ENCODE results near the gene KCNJ16. TPM values are rescaled to one million over a fixed set of nuclear protein-coding genes. Genes with fewer than 3 reads are reported as not detected.

Gene KCNJ16
- total RNA-seq, 2 experiments from 2014 or later: not detected

- Mint-ChIP-seq H3K27me3 (ENCODE audit: low read depth) (peaks cover 14% of the 10 kb centered on the region), H3K36me3 (ENCODE audit: low read depth) (no peaks in the 10 kb centered on the region), H3K27ac (no peak overlapping the region), H3K4me3 (no peak overlapping the region), H3K4me1 (ENCODE audit: low read depth) (no peaks in the 10 kb centered on the region), H3K9me3 (no peaks in the 10 kb centered on the region)
- intact Hi-C loops (cut with micrococcal nuclease): no loop called here
- no peak for DNase-seq
- CTCF ChIA-PET: interaction anchor here (1.1 kb wide), 1 partner anchor 64 kb away, joined by 4 read pairs; no protein-coding TSS in a partner anchor
These were observed 2.3 kb upstream of the KCNJ16 start for GRCh38 chr17:70072546-70073309.

- Mint-ChIP-seq H3K9me3 (no peaks in the 10 kb centered on the region), H3K27ac (no peak overlapping the region), H3K27me3 (ENCODE audit: low read depth) (peaks cover 14% of the 10 kb centered on the region), H3K4me1 (ENCODE audit: low read depth) (no peaks in the 10 kb centered on the region), H3K4me3 (no peak overlapping the region), H3K36me3 (ENCODE audit: low read depth) (no peaks in the 10 kb centered on the region)
- intact Hi-C loops (cut with micrococcal nuclease): no loop called here
- CTCF ChIA-PET: interaction anchor here (1.1 kb wide), 1 partner anchor 63 kb away, joined by 4 read pairs; no protein-coding TSS in a partner anchor
- DNase-seq: no peak
These were observed 1.7 kb upstream of the KCNJ16 start for GRCh38 chr17:70073310-70073709.

GRCh38 chr17:70073799-70074198 lies 1.2 kb upstream of the KCNJ16 start:
- Mint-ChIP-seq H3K9me3 (no peaks in the 10 kb centered on the region), H3K4me3 (no peak overlapping the region), H3K4me1 (ENCODE audit: low read depth) (no peaks in the 10 kb centered on the region), H3K36me3 (ENCODE audit: low read depth) (no peaks in the 10 kb centered on the region), H3K27ac (no peak overlapping the region), H3K27me3 (ENCODE audit: low read depth) (peaks cover 14% of the 10 kb centered on the region)
- intact Hi-C loops (cut with micrococcal nuclease): no loop called here
- no peak for DNase-seq
- CTCF ChIA-PET: interaction anchor here (1.1 kb wide), 1 partner anchor 63 kb away, joined by 4 read pairs; no protein-coding TSS in a partner anchor

DNA sequence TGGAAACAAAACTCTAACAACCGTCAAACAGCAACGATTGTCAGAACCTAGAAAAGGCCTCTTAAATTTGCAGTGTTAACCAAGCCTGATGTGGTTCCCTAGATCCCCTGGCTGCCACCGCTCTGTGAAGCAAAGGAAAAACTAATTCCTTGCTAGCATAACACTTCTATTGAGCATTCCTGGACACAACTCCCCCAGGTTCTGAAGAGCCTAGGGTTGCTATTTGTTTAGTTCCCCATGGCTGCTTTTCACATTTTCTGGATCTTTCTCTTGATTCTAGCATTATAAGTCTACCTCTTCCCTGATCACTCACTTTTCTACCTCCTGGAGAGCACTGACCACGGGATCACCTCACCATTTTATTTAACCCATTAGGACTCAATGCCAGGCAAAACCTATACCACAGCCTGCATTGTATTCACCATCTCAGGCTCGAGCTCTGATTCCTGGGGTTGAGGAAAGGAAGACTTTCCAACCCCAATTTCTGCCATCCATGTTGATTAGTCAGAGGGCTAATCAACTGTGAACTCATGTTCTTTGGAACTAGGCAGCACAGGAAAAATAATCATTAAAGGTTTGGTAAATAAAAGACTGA lies 692 bp upstream of the KCNJ16 start:
- Mint-ChIP-seq H3K27me3 (ENCODE audit: low read depth) (peaks cover 14% of the 10 kb centered on the region), H3K4me1 (ENCODE audit: low read depth) (no peaks in the 10 kb centered on the region), H3K36me3 (ENCODE audit: low read depth) (no peaks in the 10 kb centered on the region), H3K27ac (no peak overlapping the region), H3K9me3 (no peaks in the 10 kb centered on the region), H3K4me3 (no peak overlapping the region)
- no peak for DNase-seq
- intact Hi-C loops (cut with micrococcal nuclease): no loop called here
- CTCF ChIA-PET: no interaction called here

GRCh38 chr17:70076189-70076588 lies 1.2 kb downstream of the KCNJ16 start:
- no peak for DNase-seq
- no peaks in the 10 kb centered on the region for H3K4me1 Mint-ChIP-seq (ENCODE audit: low read depth)
- H3K27ac Mint-ChIP-seq: no peak overlapping the region
- H3K9me3 Mint-ChIP-seq: no peaks in the 10 kb centered on the region
- CTCF ChIA-PET: no interaction called here
- H3K4me3 Mint-ChIP-seq: no peak overlapping the region
- no peaks in the 10 kb centered on the region for H3K36me3 Mint-ChIP-seq (ENCODE audit: low read depth)
- peaks cover 9% of the 10 kb centered on the region for H3K27me3 Mint-ChIP-seq (ENCODE audit: low read depth)
- intact Hi-C loops (cut with micrococcal nuclease): no loop called here

- DNase-seq: no peak
- H3K4me3 Mint-ChIP-seq: no peak overlapping the region
- CTCF ChIA-PET: no interaction called here
- H3K36me3 Mint-ChIP-seq (ENCODE audit: low read depth): no peaks in the 10 kb centered on the region
- H3K27ac Mint-ChIP-seq: no peak overlapping the region
- no peaks in the 10 kb centered on the region for H3K4me1 Mint-ChIP-seq (ENCODE audit: low read depth)
- intact Hi-C loops (cut with micrococcal nuclease): no loop called here
- no peaks in the 10 kb centered on the region for H3K9me3 Mint-ChIP-seq
- H3K27me3 Mint-ChIP-seq (ENCODE audit: low read depth): peaks cover 7% of the 10 kb centered on the region
These were observed 1.8 kb downstream of the KCNJ16 start for GRCh38 chr17:70076831-70077230.

DNA sequence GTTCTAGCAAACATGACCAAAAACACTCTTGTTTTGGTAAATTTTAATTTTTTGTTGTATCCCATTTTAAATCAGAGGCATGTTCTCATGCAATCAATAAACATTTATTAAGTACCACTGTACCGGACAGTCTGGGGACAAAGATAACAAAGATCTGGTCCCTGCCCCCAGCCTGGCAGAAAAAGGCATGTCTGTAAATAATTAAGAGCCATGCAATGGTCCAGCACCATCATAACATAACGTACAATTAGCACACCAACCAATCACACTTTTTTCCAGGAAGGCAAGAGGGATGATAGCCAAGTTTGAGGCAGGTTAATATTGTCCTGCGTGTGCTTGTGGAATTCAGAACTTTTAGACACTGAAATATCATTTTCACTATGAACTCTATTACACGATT lies 3.5 kb downstream of the KCNJ16 start:
- Mint-ChIP-seq H3K9me3 (no peaks in the 10 kb centered on the region), H3K27ac (no peak overlapping the region), H3K36me3 (ENCODE audit: low read depth) (no peaks in the 10 kb centered on the region), H3K4me1 (ENCODE audit: low read depth) (no peaks in the 10 kb centered on the region), H3K27me3 (ENCODE audit: low read depth) (peaks cover 5% of the 10 kb centered on the region), H3K4me3 (no peak overlapping the region)
- CTCF ChIA-PET: no interaction called here
- intact Hi-C loops (cut with micrococcal nuclease): no loop called here
- DNase-seq: no peak

GRCh38 chr17:70078994-70079531 lies 4.0 kb downstream of the KCNJ16 start:
- no peak for DNase-seq
- H3K4me1 Mint-ChIP-seq (ENCODE audit: low read depth): no peaks in the 10 kb centered on the region
- no peak overlapping the region for H3K4me3 Mint-ChIP-seq
- H3K27ac Mint-ChIP-seq: no peak overlapping the region
- intact Hi-C loops (cut with micrococcal nuclease): no loop called here
- peaks cover 4% of the 10 kb centered on the region for H3K27me3 Mint-ChIP-seq (ENCODE audit: low read depth)
- no peaks in the 10 kb centered on the region for H3K36me3 Mint-ChIP-seq (ENCODE audit: low read depth)
- CTCF ChIA-PET: no interaction called here
- H3K9me3 Mint-ChIP-seq: no peaks in the 10 kb centered on the region

GRCh38 chr17:70080541-70081347 lies 5.7 kb downstream of the KCNJ16 start:
- H3K36me3 Mint-ChIP-seq (ENCODE audit: low read depth): no peaks in the 10 kb centered on the region
- H3K4me1 Mint-ChIP-seq (ENCODE audit: low read depth): no peaks in the 10 kb centered on the region
- no peak overlapping the region for H3K27ac Mint-ChIP-seq
- CTCF ChIA-PET: interaction anchor here (0.5 to 0.7 kb wide), 2 partner anchors 9 to 20 kb away, joined by 3 to 4 read pairs; no protein-coding TSS in a partner anchor
- intact Hi-C loops (cut with micrococcal nuclease): no loop called here
- DNase-seq: no peak
- no peaks in the 10 kb centered on the region for H3K27me3 Mint-ChIP-seq (ENCODE audit: low read depth)
- H3K4me3 Mint-ChIP-seq: no peak overlapping the region
- no peaks in the 10 kb centered on the region for H3K9me3 Mint-ChIP-seq

DNA sequence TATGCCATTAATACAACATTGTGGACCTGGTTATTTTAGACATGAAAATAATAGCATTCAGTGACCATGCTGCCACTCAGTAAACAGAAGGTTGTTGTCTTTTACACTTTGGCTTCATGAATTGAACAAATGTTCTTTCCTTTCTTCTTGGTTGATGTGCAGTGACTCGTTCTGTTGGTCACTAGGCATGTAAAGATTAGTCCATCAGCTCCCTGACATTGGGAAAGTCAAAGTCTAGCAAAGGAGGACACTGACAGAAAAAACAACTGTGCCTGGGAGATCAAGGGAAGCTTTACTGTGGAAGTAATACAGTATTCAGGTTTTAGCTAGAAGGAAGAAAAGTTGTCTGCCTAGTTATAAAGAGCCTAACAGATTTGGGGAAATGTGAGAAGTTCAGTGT lies 6.9 kb downstream of the KCNJ16 start:
- no peak for DNase-seq
- CTCF ChIA-PET: interaction anchor here (0.6 kb wide), 1 partner anchor 57 kb away, joined by 3 read pairs; no protein-coding TSS in a partner anchor
- no peaks in the 10 kb centered on the region for H3K9me3 Mint-ChIP-seq
- no peak overlapping the region for H3K27ac Mint-ChIP-seq
- no peaks in the 10 kb centered on the region for H3K27me3 Mint-ChIP-seq (ENCODE audit: low read depth)
- H3K4me1 Mint-ChIP-seq (ENCODE audit: low read depth): no peaks in the 10 kb centered on the region
- no peaks in the 10 kb centered on the region for H3K36me3 Mint-ChIP-seq (ENCODE audit: low read depth)
- intact Hi-C loops (cut with micrococcal nuclease): no loop called here
- no peak overlapping the region for H3K4me3 Mint-ChIP-seq

DNA sequence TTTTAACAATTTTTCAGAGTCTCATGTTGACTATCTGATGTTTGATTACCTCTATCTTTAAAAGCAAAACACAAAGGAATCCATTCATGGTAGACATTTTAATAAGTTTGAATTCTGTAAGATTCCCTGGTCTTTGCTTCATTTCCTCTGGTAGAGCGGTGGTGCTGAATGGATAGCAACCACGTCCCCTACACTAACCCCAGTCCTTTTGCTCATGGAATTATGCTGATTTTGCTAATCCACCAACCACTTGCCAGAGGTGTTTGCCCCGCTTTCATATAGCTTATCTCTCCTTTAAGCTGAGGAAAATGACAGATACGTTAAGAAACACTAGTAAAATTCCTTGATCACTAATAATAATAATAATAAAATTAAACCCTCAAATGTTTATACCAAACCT lies 9.5 kb downstream of the KCNJ16 start:
- no peaks in the 10 kb centered on the region for H3K4me1 Mint-ChIP-seq (ENCODE audit: low read depth)
- no peak overlapping the region for H3K27ac Mint-ChIP-seq
- H3K36me3 Mint-ChIP-seq (ENCODE audit: low read depth): no peaks in the 10 kb centered on the region
- no peaks in the 10 kb centered on the region for H3K27me3 Mint-ChIP-seq (ENCODE audit: low read depth)
- no peaks in the 10 kb centered on the region for H3K9me3 Mint-ChIP-seq
- H3K4me3 Mint-ChIP-seq: no peak overlapping the region
- CTCF ChIA-PET: no interaction called here
- intact Hi-C loops (cut with micrococcal nuclease): no loop called here
- no peak for DNase-seq

DNA sequence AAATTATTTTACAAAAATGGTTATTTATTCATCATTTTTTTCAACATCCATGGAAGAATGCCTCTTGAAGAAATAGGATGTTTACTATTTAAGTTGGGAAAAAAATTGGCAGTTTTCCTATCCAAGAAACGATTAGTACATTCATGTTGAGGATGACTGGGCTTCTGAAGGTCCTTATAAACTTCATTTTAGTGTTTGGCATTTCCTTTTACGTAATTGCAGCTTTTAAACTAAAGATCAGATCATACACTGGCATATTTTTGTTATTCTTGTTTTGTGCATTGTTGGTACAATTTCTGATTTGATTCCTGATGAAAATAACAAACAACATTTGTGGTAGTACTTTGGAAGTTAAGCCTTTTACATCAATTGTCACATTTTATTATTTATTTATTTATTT lies 11.5 kb downstream of the KCNJ16 start:
- Mint-ChIP-seq H3K9me3 (no peaks in the 10 kb centered on the region), H3K36me3 (ENCODE audit: low read depth) (no peaks in the 10 kb centered on the region), H3K4me1 (ENCODE audit: low read depth) (no peaks in the 10 kb centered on the region), H3K4me3 (no peak overlapping the region), H3K27me3 (ENCODE audit: low read depth) (no peaks in the 10 kb centered on the region), H3K27ac (no peak overlapping the region)
- DNase-seq: no peak
- intact Hi-C loops (cut with micrococcal nuclease): no loop called here
- CTCF ChIA-PET: no interaction called here
